Body of pancreas (tissue), 4 donors: ENCODE measurements around the gene ADGRD1. TPM values are rescaled to one million over a fixed set of nuclear protein-coding genes. Genes with fewer than 3 reads are reported as not detected.

Experiments used
- ATAC-seq: fragments of 150-250 bp; one replicate; pipeline ENCODE4 v1.9.1; 2016
- DNase-seq, 4 donors: peaks; one replicate each; pipeline ENCODE4 v3.0.0-alpha.2; 2019
- H3K27ac ChIP-seq, 4 donors: fragments of 200-600 bp; sonication (generic); 1 replicate in 3 of 4; 2 replicates in 1 of 4; pipeline versions ENCODE4 v1.5.1 to v1.6.1; 2016 to 2019; ENCODE audit warnings: mild to moderate bottlenecking in 1 of 4, mixed read lengths in 1 of 4, moderate library complexity in 1 of 4
- H3K27me3 ChIP-seq, 2 donors: fragments of 200-600 bp; sonication (generic); one replicate each; pipeline ENCODE4 v1.6.0; 2016; ENCODE audit warnings: mild to moderate bottlenecking in 1 of 2
- H3K36me3 ChIP-seq, 2 donors: fragments of 200-600 bp; sonication (generic); replicated peaks in 1 of 2; 2 replicates each; pipeline ENCODE4 v1.5.1; 2016; ENCODE audit warnings: low read depth in 2 of 2; ENCODE audit not compliant: insufficient read depth in 1 of 2
- H3K4me1 ChIP-seq: fragments of 200-600 bp; sonication (generic); one replicate; pipeline ENCODE4 v1.6.0; 2016
- H3K4me3 ChIP-seq, 2 donors: fragments of 200-600 bp; sonication (generic); 1 replicate in 1 of 2; 2 replicates in 1 of 2; pipeline ENCODE4 v1.5.1; 2016 to 2019
- H3K9me3 ChIP-seq, 3 donors: fragments of 200-600 bp; sonication (generic); 1 replicate in 2 of 3; 2 replicates in 1 of 3; pipeline ENCODE4 v1.5.1; 2016
- CTCF ChIP-seq, 7 experiments: fragments of 450-650 bp in 4 of 7; fragments of 200-600 bp in 3 of 7; sonication (generic) in 3 of 7; IDR thresholded peaks; one replicate each; pipeline ENCODE4 v1.5.1; 2016 to 2019; ENCODE audit warnings: antibody characterized with exemption in 7 of 7
- POLR2A ChIP-seq, 3 donors: fragments of 450-650 bp; IDR thresholded peaks; one replicate each; pipeline ENCODE4 v1.6.1; 2016; ENCODE audit warnings: antibody characterized with exemption in 3 of 3, mild to moderate bottlenecking in 2 of 3
- WGBS, 2 donors: methylation state at CpG; one replicate each; pipeline ENCODE4 v1.1.5; 2017; 5-methylcytosine and 5-hydroxymethylcytosine counted together
- intact Hi-C: fragments of 100-400 bp; cut with DNase I; formaldehyde crosslinking; loops from one replicate; pipeline ENCODE4 v1.15.1; 2023
- total RNA-seq, 2 donors: library from RNA; depleted of rRNA; stranded (reverse); fragments of >200 nt; gene quantifications; one replicate each; pipeline ENCODE4 v1.1.0, GENCODE V29; 2016

The ADGRD1 gene
- total RNA-seq, 2 donors from 2014 or later = 4.4 to 4.9 TPM

- whole genome bisulfite sequencing, 2 donors = 87 to 90% methylated on average over 6 to 21 of the region's 34 CpGs
- H3K9me3 ChIP-seq = no peaks in the 10 kb centered on the region
- TF ChIP-seq POLR2A (IDR thresholded peaks at IDR 0.05) (no peak), CTCF (IDR thresholded peaks at IDR 0.05) (no peak)
- no peak overlapping the region for H3K27ac ChIP-seq
- intact Hi-C loops = no loop called here
- H3K4me1 ChIP-seq = no peaks in the 10 kb centered on the region
- no peak overlapping the region for H3K4me3 ChIP-seq
- no peaks in the 10 kb centered on the region for H3K27me3 ChIP-seq
- ATAC-seq (no peak), DNase-seq (no peak)
- no peaks in the 10 kb centered on the region for H3K36me3 ChIP-seq
Measured at GRCh38 chr12:131164096-131164872, 210.6 kb downstream of the ADGRD1 start.

GRCh38 chr12:131166717-131167116, 213.0 kb downstream of the ADGRD1 start:
- WGBS, 2 donors = 55 to 89% methylated on average over 1 of the region's 1 CpG

GRCh38 chr12:131167334-131167733, 213.6 kb downstream of the ADGRD1 start:
- WGBS, 2 donors = 33 to 46% methylated on average over 5 of the region's 5 CpGs
- ATAC-seq = no peak
- Histone ChIP-seq H3K27ac (no peak overlapping the region), H3K36me3 (no peaks in the 10 kb centered on the region), H3K4me3 (no peak overlapping the region), H3K27me3 (no peaks in the 10 kb centered on the region), H3K9me3 (no peaks in the 10 kb centered on the region), H3K4me1 (no peaks in the 10 kb centered on the region)
- peak in 1 of 4 donors; percentile 26 for DNase-seq
- TF ChIP-seq POLR2A (IDR thresholded peaks at IDR 0.05) (no peak), CTCF (IDR thresholded peaks at IDR 0.05) (no peak)
- intact Hi-C loops = no loop called here

More at GRCh38 chr12:131166717-131167116, 213.0 kb downstream of the ADGRD1 start:
- no peak overlapping the region for H3K4me3 ChIP-seq
- H3K9me3 ChIP-seq = no peaks in the 10 kb centered on the region
- no peaks in the 10 kb centered on the region for H3K4me1 ChIP-seq
- no peaks in the 10 kb centered on the region for H3K36me3 ChIP-seq
- DNase-seq (no peak), ATAC-seq (no peak)
- H3K27ac ChIP-seq = no peak overlapping the region
- H3K27me3 ChIP-seq = no peaks in the 10 kb centered on the region
- no peak for TF ChIP-seq CTCF (IDR thresholded peaks at IDR 0.05)
- no peak for TF ChIP-seq POLR2A (IDR thresholded peaks at IDR 0.05)
- intact Hi-C loops = no loop called here

- H3K4me3 ChIP-seq = no peak overlapping the region
- no peak for DNase-seq
- H3K9me3 ChIP-seq = peaks cover 0 to 9% (median 0%) of the 10 kb centered on the region in 3 donors
- intact Hi-C loops = no loop called here
- 43 to 51% methylated on average over 4 of the region's 4 CpGs for WGBS, 2 donors
- H3K27ac ChIP-seq = no peak overlapping the region
- no peaks in the 10 kb centered on the region for H3K4me1 ChIP-seq
- no peak for ATAC-seq
- H3K27me3 ChIP-seq = no peaks in the 10 kb centered on the region
- no peaks in the 10 kb centered on the region for H3K36me3 ChIP-seq
- TF ChIP-seq CTCF (IDR thresholded peaks at IDR 0.05) (no peak), POLR2A (IDR thresholded peaks at IDR 0.05) (no peak)
Measured at GRCh38 chr12:131171029-131171428, 217.3 kb downstream of the ADGRD1 start.

- Histone ChIP-seq H3K27ac (no peak overlapping the region), H3K36me3 (no peaks in the 10 kb centered on the region), H3K4me1 (no peaks in the 10 kb centered on the region), H3K9me3 (peaks cover 0 to 9% (median 0%) of the 10 kb centered on the region in 3 donors), H3K27me3 (no peaks in the 10 kb centered on the region), H3K4me3 (no peak overlapping the region)
- ATAC-seq (no peak), DNase-seq (no peak)
- TF ChIP-seq POLR2A (IDR thresholded peaks at IDR 0.05) (no peak), CTCF (IDR thresholded peaks at IDR 0.05) (no peak)
- intact Hi-C loops = no loop called here
Measured at GRCh38 chr12:131174901-131175300, 221.2 kb downstream of the ADGRD1 start.
